GM19328 (cell line): Measurements from ENCODE around the gene MORN1.

Experiments
- ATAC-seq: cut with Tn5 transposase; IDR thresholded peaks from one replicate; pipeline ENCODE4 v1.9.1; 2021; ENCODE audit warnings: mild to moderate bottlenecking, moderate library complexity; ENCODE audit not compliant: unreplicated experiment

Gene MORN1

GRCh38 chr1:2405588-2406295 is 14.4 kb upstream of the MORN1 start:
- ATAC-seq = no peak

- ATAC-seq = no peak
These were observed 13.6 kb upstream of the MORN1 start for GRCh38 chr1:2404890-2405511.

- no peak for ATAC-seq
These were observed 13.0 kb upstream of the MORN1 start for GRCh38 chr1:2404142-2404889.

GRCh38 chr1:2403273-2403672 is 11.9 kb upstream of the MORN1 start:
- no peak for ATAC-seq

GRCh38 chr1:2402420-2402819 is 11.1 kb upstream of the MORN1 start:
- no peak for ATAC-seq

- no peak for ATAC-seq
These were observed 9.7 kb upstream of the MORN1 start for GRCh38 chr1:2400950-2401649.

GRCh38 chr1:2400576-2400909 is 9.2 kb upstream of the MORN1 start:
- ATAC-seq = no peak

- ATAC-seq = no peak
These were observed 8.7 kb upstream of the MORN1 start for GRCh38 chr1:2399890-2400575.

- ATAC-seq = no peak
These were observed 7.5 kb upstream of the MORN1 start for GRCh38 chr1:2398871-2399270.

GRCh38 chr1:2397007-2397679 is 5.8 kb upstream of the MORN1 start:
- no peak for ATAC-seq

- no peak for ATAC-seq
These were observed 5.1 kb upstream of the MORN1 start for GRCh38 chr1:2396476-2396875.

GRCh38 chr1:2396059-2396458 is 4.7 kb upstream of the MORN1 start:
- ATAC-seq = no peak

- no peak for ATAC-seq
These were observed 3.9 kb upstream of the MORN1 start for GRCh38 chr1:2395245-2395644.

- ATAC-seq = no peak
These were observed 3.4 kb upstream of the MORN1 start for GRCh38 chr1:2394761-2395160.

- no peak for ATAC-seq
These were observed 2.9 kb upstream of the MORN1 start for GRCh38 chr1:2394220-2394619.

GRCh38 chr1:2393471-2393877 is 2.1 kb upstream of the MORN1 start:
- ATAC-seq = no peak

GRCh38 chr1:2392686-2393085 is 1.3 kb upstream of the MORN1 start:
- no peak for ATAC-seq

- peak; percentile 19 for ATAC-seq
These were observed 666 bp upstream of the MORN1 start for GRCh38 chr1:2391931-2392509.

- no peak for ATAC-seq
These were observed 1.7 kb downstream of the MORN1 start for GRCh38 chr1:2389644-2390043.
